GM13976 (cell line): ENCODE data around the gene RASGRP4.

ENCODE experiments used
- DNase-seq: peaks from one replicate; pipeline ENCODE4 v3.0.0; 2012; ENCODE audit warnings: low spot score
- in situ Hi-C: fragments of 300-500 bp; cut with MboI; formaldehyde crosslinking; loops from one replicate; pipeline ENCODE4 v1.12.0; 2022; ENCODE audit warnings: low sequenced_read_pairs, mixed read lengths, inconsistent platforms; ENCODE audit not compliant: unreplicated experiment
- TF ChIP-seq, protein P1 (sequence below): IDR thresholded peaks from 2 replicates; pipeline ENCODE4 v1.5.1; 2012; ENCODE audit warnings: borderline replicate concordance, mild to moderate bottlenecking; ENCODE audit not compliant: insufficient read depth; ENCODE audit errors: extremely low read depth, missing control alignments, control extremely low read depth

Gene RASGRP4

DNA sequence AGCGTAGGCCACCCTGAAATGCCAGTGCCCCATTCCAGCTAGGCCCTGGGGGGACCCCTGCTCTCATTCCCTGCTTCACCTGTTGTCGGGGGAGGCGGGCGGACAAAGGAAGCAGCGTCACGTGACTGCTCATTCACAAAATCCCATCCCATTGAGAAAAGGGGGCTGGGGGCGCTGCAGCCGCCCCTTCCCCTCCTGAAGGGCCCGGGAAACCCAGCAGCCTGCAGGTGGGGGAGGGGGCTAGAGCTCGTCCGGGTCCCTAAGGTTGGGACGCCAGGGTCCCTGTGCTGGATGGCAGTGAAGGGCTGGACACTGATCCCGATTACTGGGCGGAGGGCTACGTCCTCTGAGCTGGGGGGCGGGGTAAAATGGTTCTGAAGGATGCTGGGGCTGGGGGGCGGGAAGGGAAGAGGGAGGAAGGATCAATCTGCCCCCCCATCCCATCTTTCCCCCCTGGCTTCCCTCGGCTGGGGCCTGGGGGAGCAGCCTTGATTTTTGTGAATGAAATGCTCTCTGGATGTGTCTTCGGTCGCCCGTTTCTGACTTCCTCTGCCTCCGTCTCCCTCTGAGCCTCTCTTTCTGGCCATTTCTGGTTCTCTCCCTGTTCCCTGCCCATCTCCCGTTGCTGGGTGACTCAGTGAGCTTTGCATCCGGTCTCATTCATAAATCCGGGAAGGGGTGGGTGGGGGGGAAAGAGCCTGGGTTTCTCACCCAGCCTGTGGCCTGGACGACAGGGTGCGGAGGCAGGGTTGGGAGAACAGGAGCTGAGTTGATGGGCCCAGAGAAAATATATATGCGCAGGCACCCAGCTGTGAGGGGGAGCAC, 36.7 kb downstream of the RASGRP4 start:
- peak; percentile 37 for DNase-seq
- in situ Hi-C loops, result no loop called here
- TF ChIP-seq, protein P1, sequence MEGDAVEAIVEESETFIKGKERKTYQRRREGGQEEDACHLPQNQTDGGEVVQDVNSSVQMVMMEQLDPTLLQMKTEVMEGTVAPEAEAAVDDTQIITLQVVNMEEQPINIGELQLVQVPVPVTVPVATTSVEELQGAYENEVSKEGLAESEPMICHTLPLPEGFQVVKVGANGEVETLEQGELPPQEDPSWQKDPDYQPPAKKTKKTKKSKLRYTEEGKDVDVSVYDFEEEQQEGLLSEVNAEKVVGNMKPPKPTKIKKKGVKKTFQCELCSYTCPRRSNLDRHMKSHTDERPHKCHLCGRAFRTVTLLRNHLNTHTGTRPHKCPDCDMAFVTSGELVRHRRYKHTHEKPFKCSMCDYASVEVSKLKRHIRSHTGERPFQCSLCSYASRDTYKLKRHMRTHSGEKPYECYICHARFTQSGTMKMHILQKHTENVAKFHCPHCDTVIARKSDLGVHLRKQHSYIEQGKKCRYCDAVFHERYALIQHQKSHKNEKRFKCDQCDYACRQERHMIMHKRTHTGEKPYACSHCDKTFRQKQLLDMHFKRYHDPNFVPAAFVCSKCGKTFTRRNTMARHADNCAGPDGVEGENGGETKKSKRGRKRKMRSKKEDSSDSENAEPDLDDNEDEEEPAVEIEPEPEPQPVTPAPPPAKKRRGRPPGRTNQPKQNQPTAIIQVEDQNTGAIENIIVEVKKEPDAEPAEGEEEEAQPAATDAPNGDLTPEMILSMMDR, result no peak

DNA sequence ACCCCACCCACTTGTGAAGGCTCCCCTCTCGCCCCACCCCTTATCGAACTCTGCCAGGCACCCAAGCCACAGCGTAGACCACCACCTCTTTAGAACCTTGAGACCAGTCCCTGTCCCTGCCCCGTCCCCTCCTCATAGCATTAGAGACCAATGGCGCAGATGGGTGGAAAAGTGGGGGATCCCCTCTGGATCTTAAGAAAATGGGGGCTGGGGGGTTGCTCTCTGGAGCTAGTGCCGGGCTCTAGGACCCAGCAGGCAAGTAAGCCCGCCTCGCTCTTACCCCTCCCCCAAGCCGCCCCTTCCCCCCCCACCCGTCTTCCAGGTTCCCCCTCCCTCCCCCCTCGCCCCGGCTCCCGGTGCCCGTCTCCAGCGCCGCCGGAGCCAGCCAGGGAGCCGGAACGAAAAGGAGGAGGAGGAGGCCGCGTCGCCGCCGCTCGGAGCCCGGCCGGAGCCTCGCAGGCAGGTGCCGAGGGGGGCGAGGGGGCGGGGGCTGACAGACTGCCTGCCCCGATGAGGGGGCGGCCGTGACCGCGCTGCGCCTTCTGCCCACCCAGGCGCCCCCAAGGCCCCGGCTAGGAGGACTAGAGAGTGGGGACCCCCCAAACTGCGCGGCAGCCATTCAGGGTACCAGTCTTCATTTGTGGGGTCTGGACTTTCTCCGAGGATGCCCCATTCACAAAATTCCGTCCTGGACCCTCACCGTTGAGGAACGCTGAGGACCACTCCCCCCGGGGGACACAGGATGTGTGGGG, 37.5 kb downstream of the RASGRP4 start, which contains the start of gene SPRED3:
Gene SPRED3 (plus strand): TSS at position 349 of the 752 bp plus-strand sequence. CDS start 1,606 bp downstream, outside the sequence.
- in situ Hi-C loops, result no loop called here
- TF ChIP-seq, protein P1, result no peak
- DNase-seq, result peak; percentile 42

DNA sequence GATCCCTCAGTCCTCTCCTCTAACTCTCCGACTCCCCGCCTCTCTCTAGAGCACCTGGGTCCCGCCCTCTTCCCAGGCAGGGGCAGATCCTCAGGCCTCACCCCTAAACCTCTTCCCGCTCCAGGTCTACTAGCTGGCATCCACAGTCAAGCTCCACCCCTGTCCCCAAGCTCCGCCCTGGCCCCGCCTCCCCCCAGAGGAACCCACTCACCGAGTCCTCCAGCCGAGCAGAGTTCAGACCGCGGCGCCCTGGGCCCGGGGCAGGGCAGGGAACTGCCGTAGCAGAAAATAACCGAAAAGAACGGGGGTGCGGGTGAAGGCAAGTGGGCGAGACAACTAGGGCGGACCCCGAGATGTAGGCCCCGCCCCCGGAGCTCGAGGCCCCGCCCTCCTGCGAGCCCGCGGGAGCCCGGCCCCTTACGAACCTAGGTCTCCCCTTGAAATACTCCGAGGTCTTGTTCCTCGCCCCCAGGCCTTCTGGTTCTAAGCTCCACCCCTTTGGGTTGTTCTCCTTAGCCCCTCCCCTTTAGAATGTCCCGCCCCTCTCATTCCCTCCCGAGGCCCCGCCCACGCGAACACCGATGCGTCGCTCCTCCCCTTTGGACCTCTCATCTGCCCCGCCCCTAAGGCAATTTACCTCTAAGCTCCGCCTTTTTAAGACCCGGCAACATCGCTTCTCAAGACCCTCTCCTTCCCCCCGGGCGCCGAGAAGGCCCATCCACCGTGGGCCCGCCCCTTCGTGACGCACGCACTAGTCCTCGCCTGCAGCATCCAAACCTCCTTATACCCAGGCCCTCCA, 38.3 kb downstream of the RASGRP4 start, which contains the start of gene GGN:
Gene GGN (minus strand): TSS at position 485 of the 799 bp plus-strand sequence. CDS start 773 bp downstream, outside the sequence.
- peak; percentile 92 for DNase-seq
- in situ Hi-C loops, result no loop called here
- TF ChIP-seq, protein P1, result no peak

DNA sequence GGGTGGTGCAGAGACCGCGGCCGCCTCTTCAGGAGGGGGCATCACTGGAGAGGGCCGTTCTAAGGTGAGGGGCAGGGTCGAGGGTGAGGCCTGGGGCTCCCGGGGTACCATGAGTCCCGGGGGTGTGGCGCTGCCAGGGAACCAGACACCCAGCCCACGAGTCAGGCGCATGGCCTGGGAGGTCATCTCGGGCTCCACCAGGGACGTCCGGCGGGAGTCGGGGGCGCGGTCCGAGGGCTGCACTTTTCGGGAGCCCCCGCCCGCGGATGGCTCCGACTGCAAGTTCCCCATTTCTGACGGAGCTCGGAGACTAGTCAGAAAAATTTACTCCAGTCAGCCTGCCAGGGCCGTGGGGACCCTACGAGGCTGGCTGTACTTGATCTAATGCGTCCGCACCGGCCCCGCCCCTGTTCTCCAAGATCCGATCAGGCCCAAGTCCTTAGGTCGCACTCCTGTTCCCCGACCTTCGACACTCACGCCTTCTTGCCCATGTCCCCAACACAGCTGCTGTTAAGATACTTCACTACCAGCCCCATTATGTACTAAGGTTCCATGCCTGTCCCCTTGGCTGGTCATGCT, 39.0 kb downstream of the RASGRP4 start:
- TF ChIP-seq, protein P1, result no peak
- no peak for DNase-seq
- in situ Hi-C loops, result no loop called here

DNA sequence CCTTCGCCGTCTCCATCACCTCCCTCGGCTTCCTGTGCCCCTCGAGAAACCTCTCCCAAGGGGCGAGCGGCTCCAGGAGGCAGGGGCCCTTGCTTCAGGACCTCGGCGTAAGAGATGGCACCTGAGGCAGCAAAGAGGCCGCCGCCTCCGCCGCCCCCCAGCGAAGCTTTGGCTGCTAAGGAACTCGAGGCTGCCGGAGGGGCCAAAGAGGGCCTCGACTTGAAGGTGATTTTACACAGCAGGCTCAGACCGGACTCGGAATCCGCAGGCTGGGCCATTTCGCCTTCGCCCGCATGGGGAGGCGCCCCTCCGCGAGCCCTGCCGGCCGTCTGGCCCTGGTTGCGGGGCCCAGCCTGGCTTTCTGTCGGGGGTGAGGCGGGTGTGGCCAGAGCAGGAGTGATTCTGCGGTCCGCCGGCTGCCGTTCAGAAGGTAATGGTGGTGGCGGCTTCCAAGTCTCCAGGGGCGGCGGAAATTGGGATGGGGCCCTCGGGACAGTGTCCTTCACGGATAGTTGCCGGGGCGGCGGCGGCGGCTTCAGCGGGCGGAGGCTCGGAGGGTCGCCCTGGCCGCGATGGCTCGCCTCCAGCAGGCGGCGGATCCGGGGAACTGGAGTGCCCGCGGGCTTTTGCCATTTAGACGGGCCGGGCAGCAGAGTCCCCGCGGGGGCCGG, 39.6 kb downstream of the RASGRP4 start:
- TF ChIP-seq, protein P1, result no peak
- in situ Hi-C loops, result no loop called here
- no peak for DNase-seq
